PC-3 (cell line): ENCODE measurements around the gene KLHDC3. TPM values are rescaled to one million over a fixed set of nuclear protein-coding genes. Genes with fewer than 3 reads are reported as not detected.
A peak's percentile ranks its signal among the peaks of the same experiment; 100 is the strongest.

Source experiments
- ATAC-seq: fragments of 200-7000 bp; cut with Tn5 transposase; 2 replicates; pipeline ENCODE4 v1.9.1; 2020; ENCODE audit warnings: mild to moderate bottlenecking, moderate library complexity
- BruUV-seq: library from RNA; stranded (reverse); fragments of 400-500 nt; replicated peaks from 2 replicates; lab custom pipeline; 2021; lab: Mats Ljungman, UMichigan
- CTCF ChIA-PET: fragments of 300-600 bp; sonication (Branson Sonifier 250); formaldehyde crosslinking; loops from one replicate; lab custom pipeline; 2022; ENCODE audit warnings: antibody characterized with exemption; lab: Charles Lee
- POLR2A ChIA-PET: fragments of 300-600 bp; sonication (Branson Sonifier 250); formaldehyde crosslinking; loops from one replicate; lab custom pipeline; 2022; ENCODE audit warnings: antibody characterized with exemption; ENCODE audit not compliant: unreplicated experiment; lab: Charles Lee
- DNase-seq: peaks from one replicate; pipeline ENCODE4 v3.0.0-alpha.2; 2015
- H2AFZ ChIP-seq: fragments of 300-600 bp; sonication (generic); 2 replicates; pipeline ENCODE4 v1.6.0; 2016; ENCODE audit warnings: antibody characterized with exemption, low read length
- H3F3A ChIP-seq: fragments of 300-600 bp; sonication (generic); one replicate; pipeline ENCODE4 v1.6.0; 2017; ENCODE audit warnings: antibody characterized with exemption, low read length, control low read depth, mild to moderate bottlenecking; ENCODE audit not compliant: unreplicated experiment
- H3K27ac ChIP-seq: fragments of 300-600 bp; sonication (generic); 2 replicates; pipeline ENCODE4 v1.5.1; 2016; ENCODE audit warnings: mild to moderate bottlenecking, low read length
- H3K27me3 ChIP-seq: fragments of 300-600 bp; sonication (generic); 2 replicates; pipeline ENCODE4 v1.6.1; 2016; ENCODE audit warnings: low read length, mixed read lengths
- H3K36me3 ChIP-seq: fragments of 300-600 bp; sonication (generic); 2 replicates; pipeline ENCODE4 v1.6.1; 2016; ENCODE audit warnings: low read depth, mixed run types, low read length, mixed read lengths
- H3K4me1 ChIP-seq: fragments of 300-600 bp; sonication (generic); 2 replicates; pipeline ENCODE4 v1.5.1; 2016; ENCODE audit warnings: low read length; ENCODE audit not compliant: insufficient read depth
- H3K4me2 ChIP-seq: fragments of 300-600 bp; sonication (generic); 2 replicates; pipeline ENCODE4 v1.6.0; 2016; ENCODE audit warnings: low read length
- H3K4me3 ChIP-seq: fragments of 300-600 bp; sonication (generic); 2 replicates; pipeline ENCODE4 v1.5.1; 2016; ENCODE audit warnings: mild to moderate bottlenecking, low read length, mixed read lengths
- H3K79me2 ChIP-seq: fragments of 300-600 bp; sonication (generic); 2 replicates; pipeline ENCODE4 v1.6.1; 2017; ENCODE audit warnings: low read length, mixed read lengths
- H3K9ac ChIP-seq: fragments of 300-600 bp; sonication (generic); 2 replicates; pipeline ENCODE4 v1.6.0; 2016; ENCODE audit warnings: mild to moderate bottlenecking, low read length
- H3K9me2 ChIP-seq: fragments of 300-600 bp; sonication (generic); replicated peaks from 2 replicates; pipeline ENCODE4 v1.6.1; 2016; ENCODE audit warnings: mixed run types, low read length, mixed read lengths
- H3K9me3 ChIP-seq: fragments of 300-600 bp; sonication (generic); 2 replicates; pipeline ENCODE4 v1.6.1; 2016; ENCODE audit warnings: low read length, mixed read lengths
- H4K20me1 ChIP-seq: fragments of 300-600 bp; sonication (generic); 2 replicates; pipeline ENCODE4 v1.6.1; 2016; ENCODE audit warnings: low read length, mixed read lengths
- EZH2 ChIP-seq: fragments of 300-600 bp; sonication (generic); IDR thresholded peaks from one replicate; pipeline ENCODE4 v1.6.1; 2017; ENCODE audit warnings: antibody characterized with exemption, mild to moderate bottlenecking, low read length; ENCODE audit not compliant: unreplicated experiment
- EZH2phosphoT487 ChIP-seq: fragments of 300-600 bp; sonication (generic); IDR thresholded peaks from 2 replicates; pipeline ENCODE4 v1.6.1; 2018; ENCODE audit warnings: mild to moderate bottlenecking, antibody characterized with exemption, low read length, borderline replicate concordance
- intact Hi-C: fragments of 100-400 bp; cut with micrococcal nuclease; formaldehyde crosslinking; loops from 2 replicates; pipeline ENCODE4 v1.9.0; 2023
- total RNA-seq: library from RNA; depleted of rRNA; stranded (reverse); fragments of >200 nt; gene quantifications from 2 replicates; pipeline ENCODE4 v1.2.3, GENCODE V29; 2014
- TF ChIP-seq, protein P1 (sequence below): fragments of 300-600 bp; sonication (generic); conservative IDR thresholded peaks from 2 replicates; pipeline ENCODE4 v1.5.1; 2017; ENCODE audit warnings: antibody characterized with exemption, low read depth, mild to moderate bottlenecking, low read length

KLHDC3 gene
- total RNA-seq, 1 experiment from 2014 or later = 76.0 TPM

DNA sequence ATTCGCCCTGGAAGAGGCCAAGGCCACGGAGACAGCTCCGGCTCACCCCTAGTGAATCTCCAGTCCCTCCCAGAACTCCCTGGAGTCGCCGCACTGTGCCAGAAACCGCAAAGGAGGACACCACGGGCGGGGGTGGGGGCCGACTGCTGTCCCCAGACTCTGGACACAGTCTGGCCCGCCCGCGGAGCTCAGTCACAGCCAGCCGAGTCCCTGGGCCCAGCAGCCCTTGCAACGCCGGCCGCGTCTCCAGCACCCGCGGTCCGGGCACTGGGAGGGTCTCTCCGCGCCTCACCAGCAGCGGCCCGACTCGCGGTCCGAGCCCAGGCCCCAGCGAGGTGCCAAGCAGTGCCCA is 35.6 kb upstream of the KLHDC3 start:
- no peaks in the 10 kb centered on the region for H3K9me2 ChIP-seq
- TF ChIP-seq, protein P1, sequence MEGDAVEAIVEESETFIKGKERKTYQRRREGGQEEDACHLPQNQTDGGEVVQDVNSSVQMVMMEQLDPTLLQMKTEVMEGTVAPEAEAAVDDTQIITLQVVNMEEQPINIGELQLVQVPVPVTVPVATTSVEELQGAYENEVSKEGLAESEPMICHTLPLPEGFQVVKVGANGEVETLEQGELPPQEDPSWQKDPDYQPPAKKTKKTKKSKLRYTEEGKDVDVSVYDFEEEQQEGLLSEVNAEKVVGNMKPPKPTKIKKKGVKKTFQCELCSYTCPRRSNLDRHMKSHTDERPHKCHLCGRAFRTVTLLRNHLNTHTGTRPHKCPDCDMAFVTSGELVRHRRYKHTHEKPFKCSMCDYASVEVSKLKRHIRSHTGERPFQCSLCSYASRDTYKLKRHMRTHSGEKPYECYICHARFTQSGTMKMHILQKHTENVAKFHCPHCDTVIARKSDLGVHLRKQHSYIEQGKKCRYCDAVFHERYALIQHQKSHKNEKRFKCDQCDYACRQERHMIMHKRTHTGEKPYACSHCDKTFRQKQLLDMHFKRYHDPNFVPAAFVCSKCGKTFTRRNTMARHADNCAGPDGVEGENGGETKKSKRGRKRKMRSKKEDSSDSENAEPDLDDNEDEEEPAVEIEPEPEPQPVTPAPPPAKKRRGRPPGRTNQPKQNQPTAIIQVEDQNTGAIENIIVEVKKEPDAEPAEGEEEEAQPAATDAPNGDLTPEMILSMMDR = no peak
- TF ChIP-seq EZH2 = no peak
- H3K4me2 ChIP-seq = peak overlapping the region; percentile 95
- peak overlapping the region; percentile 65 for H3K27ac ChIP-seq
- no peaks in the 10 kb centered on the region for H3F3A ChIP-seq
- no peaks in the 10 kb centered on the region for H3K27me3 ChIP-seq
- intact Hi-C loops = no loop called here
- no peaks in the 10 kb centered on the region for H4K20me1 ChIP-seq
- BruUV-seq = no TSS peak
- H2AFZ ChIP-seq = peak overlapping the region; percentile 96
- H3K9ac ChIP-seq = peak overlapping the region; percentile 91
- ATAC-seq = peak; percentile 50
- peaks cover 13% of the 10 kb centered on the region for H3K4me1 ChIP-seq
- ChIA-PET CTCF (interaction anchor here (0.5 kb wide), 1 partner anchor 71 kb away, joined by 3 read pairs; no protein-coding TSS in a partner anchor), POLR2A (interaction anchor here (0.6 to 0.8 kb wide), 3 partner anchors 17 to 58 kb away, joined by 3 to 11 read pairs (median 6); partner anchors contain the start of gene KLHDC3)
- DNase-seq = peak; percentile 32
- peaks cover 42% of the 10 kb centered on the region for H3K79me2 ChIP-seq
- H3K36me3 ChIP-seq = no peaks in the 10 kb centered on the region
- H3K9me3 ChIP-seq = no peaks in the 10 kb centered on the region
- peak overlapping the region; percentile 93 for H3K4me3 ChIP-seq

DNA sequence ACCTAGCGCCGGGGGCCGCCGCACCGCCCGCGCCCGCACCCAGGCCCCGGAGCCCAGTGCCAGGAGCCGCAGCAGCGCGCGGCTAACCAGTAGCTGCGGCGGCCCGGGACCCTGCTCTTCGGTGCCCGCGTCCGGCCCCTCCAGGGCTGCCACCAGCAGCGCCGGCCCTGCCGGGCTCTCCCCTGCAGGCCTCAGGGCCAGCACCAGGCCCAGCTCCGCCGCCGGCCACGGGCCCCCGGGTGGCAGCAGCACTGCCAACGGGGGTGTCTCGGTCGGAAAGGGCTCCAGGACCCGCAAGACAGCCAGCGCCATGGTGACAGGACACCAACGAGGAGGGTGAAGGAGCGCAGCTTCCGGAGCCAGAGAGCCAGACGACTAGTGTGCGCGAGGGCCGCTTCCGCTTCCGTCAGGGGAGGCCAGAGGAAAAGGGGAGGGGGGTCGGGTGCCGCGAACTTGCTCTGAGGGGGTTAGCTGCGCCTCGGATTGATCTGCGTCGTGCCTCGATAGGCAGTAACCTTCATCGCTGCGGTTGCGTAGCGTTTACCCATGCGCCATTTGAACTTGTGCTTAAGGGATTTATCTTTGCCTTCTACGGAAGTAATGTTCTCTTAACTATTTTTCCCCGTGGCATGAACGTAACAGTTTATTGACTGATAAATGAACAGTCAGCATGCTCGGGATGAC is 35.1 kb upstream of the KLHDC3 start, which contains the start of gene PEX6:
PEX6 (minus strand) TSS at position 343 of the 684 bp plus-strand sequence; CDS start at position 312, 31 bp downstream.
- POLR2A ChIA-PET = interaction anchor here (0.6 to 0.8 kb wide), 3 partner anchors 18 to 57 kb away, joined by 3 to 11 read pairs (median 6); partner anchors contain the start of gene KLHDC3
- intact Hi-C loops = no loop called here
- Histone ChIP-seq H2AFZ (peak within 1 kb of the TSS; percentile 96), H3K4me1 (peaks cover 18% of the 10 kb centered on the region), H3K79me2 (peaks cover 42% of the 10 kb centered on the region), H4K20me1 (no peaks in the 10 kb centered on the region), H3F3A (no peaks in the 10 kb centered on the region), H3K4me3 (peak within 1 kb of the TSS; percentile 93), H3K36me3 (no peaks in the 10 kb centered on the region), H3K27ac (peak within 1 kb of the TSS; percentile 65), H3K4me2 (peak within 1 kb of the TSS; percentile 95), H3K9me2 (no peaks in the 10 kb centered on the region), H3K9ac (peak within 1 kb of the TSS; percentile 91), H3K27me3 (no peaks in the 10 kb centered on the region), H3K9me3 (no peaks in the 10 kb centered on the region)
- DNase-seq = peak; percentile 89
- BruUV-seq = no TSS peak
- TF ChIP-seq EZH2phosphoT487 = no peak
- CTCF ChIA-PET = interaction anchor here (0.5 kb wide), 1 partner anchor 71 kb away, joined by 3 read pairs; no protein-coding TSS in a partner anchor
- ATAC-seq = peak; percentile 85

DNA sequence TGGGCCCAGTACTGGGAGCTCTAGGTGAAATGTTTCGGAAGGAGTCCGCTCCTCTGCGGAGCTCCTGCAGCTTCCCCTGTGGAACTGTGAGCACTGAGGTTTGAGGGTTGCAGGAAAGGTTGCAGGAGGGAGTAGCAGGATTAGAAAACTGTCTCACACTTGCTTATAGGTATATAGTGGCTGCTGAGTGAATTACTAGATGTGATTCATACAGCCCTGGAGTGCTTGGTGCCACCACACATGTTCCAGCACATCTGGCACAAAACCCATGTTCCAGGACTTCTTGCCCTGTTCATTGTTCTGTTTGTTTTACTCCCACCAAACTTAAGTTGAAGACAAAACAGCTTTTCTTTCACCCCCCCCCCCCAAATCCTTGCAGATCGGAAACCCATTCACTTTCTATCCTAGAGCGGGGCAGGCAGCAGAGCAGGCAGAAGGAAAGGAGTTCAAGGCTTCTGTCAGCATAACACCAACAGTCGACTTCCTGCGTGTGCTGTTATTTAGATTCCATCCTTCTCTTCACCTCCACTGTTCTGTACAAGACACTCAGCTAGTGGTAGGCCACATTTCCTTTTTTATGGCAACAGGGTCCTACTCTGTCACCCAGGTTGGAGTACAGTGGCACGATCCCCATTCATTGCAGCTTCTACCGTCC is 34.4 kb upstream of the KLHDC3 start:
- Histone ChIP-seq H3K27me3 (no peaks in the 10 kb centered on the region), H3K4me3 (peak overlapping the region; percentile 93), H3K9ac (peak overlapping the region; percentile 91), H4K20me1 (no peaks in the 10 kb centered on the region), H3K4me1 (peaks cover 18% of the 10 kb centered on the region), H2AFZ (peak overlapping the region; percentile 96), H3K9me3 (no peaks in the 10 kb centered on the region), H3K27ac (peak overlapping the region; percentile 65), H3F3A (no peaks in the 10 kb centered on the region), H3K4me2 (peak overlapping the region; percentile 95), H3K79me2 (peaks cover 42% of the 10 kb centered on the region), H3K9me2 (no peaks in the 10 kb centered on the region), H3K36me3 (no peaks in the 10 kb centered on the region)
- peak; percentile 19 for ATAC-seq
- intact Hi-C loops = loop anchor here (5.0 kb wide), 1 partner anchor 77 kb away; no protein-coding TSS in a partner anchor
- DNase-seq = peak; percentile 48
- TF ChIP-seq EZH2phosphoT487 (no peak), EZH2 (no peak)
- TF ChIP-seq, protein P1 = no peak
- POLR2A ChIA-PET = interaction anchor here (0.7 to 0.8 kb wide), 2 partner anchors 35 to 57 kb away, joined by 3 to 11 read pairs; partner anchors contain the start of gene KLHDC3
- TSS peak; percentile 90 for BruUV-seq
- CTCF ChIA-PET = no interaction called here
